GM12878 (cell line): ENCODE results near the gene CCDC87.

ENCODE experiments used
- ASH2L ChIP-seq: fragments of 300-600, 200-600 bp; sonication (generic); IDR thresholded peaks from 2 replicates; pipeline ENCODE4 v1.6.1; 2017; ENCODE audit warnings: low read depth, mild to moderate bottlenecking, borderline replicate concordance
- CTCF ChIP-seq, 3 experiments: IDR thresholded peaks in 2 of 3; conservative IDR thresholded peaks in 1 of 3; 2 replicates each; pipeline ENCODE4 v1.5.1; 2011; ENCODE audit warnings: low read depth in 3 of 3, low read length in 3 of 3, mild to moderate bottlenecking in 3 of 3, control low read depth in 2 of 3, moderate library complexity in 2 of 3, inconsistent platforms in 1 of 3, mixed read lengths in 1 of 3; ENCODE audit not compliant: control insufficient read depth in 2 of 3, insufficient read depth in 1 of 3; ENCODE audit errors: extremely low read depth in 1 of 3
- E2F8 ChIP-seq: fragments of 450-650 bp; IDR thresholded peaks from 2 replicates; pipeline ENCODE4 v1.6.1; 2018; ENCODE audit warnings: mild to moderate bottlenecking, low read depth, moderate library complexity; ENCODE audit not compliant: partially characterized antibody
- ETV6 ChIP-seq, 2 experiments: fragments of 450-650 bp in 1 of 2; IDR thresholded peaks in 1 of 2; conservative IDR thresholded peaks in 1 of 2; 2 replicates each; pipeline ENCODE4 v1.6.1; 2014; ENCODE audit warnings: antibody characterized with exemption in 1 of 2, borderline replicate concordance in 1 of 2, low read depth in 1 of 2, mild to moderate bottlenecking in 1 of 2, moderate library complexity in 1 of 2
- EZH2 ChIP-seq: IDR thresholded peaks from 2 replicates; pipeline ENCODE4 v1.6.1; 2012; ENCODE audit warnings: low read depth, mild to moderate bottlenecking, control low read depth, inconsistent platforms, low read length, borderline replicate concordance; ENCODE audit not compliant: control insufficient read depth
- JUND ChIP-seq: IDR thresholded peaks from 2 replicates; pipeline ENCODE4 v1.6.1; 2012; ENCODE audit warnings: low read depth, mild to moderate bottlenecking, low read length, improper control_type of control experiment, moderate library complexity
- PAX8 ChIP-seq: fragments of 450-650 bp; IDR thresholded peaks from 2 replicates; pipeline ENCODE4 v1.6.1; 2017; ENCODE audit warnings: mild to moderate bottlenecking, moderate library complexity
- POLR2A ChIP-seq: IDR thresholded peaks from 2 replicates; pipeline ENCODE4 v1.6.1; 2011; ENCODE audit warnings: low read depth, mild to moderate bottlenecking, low read length
- RAD21 ChIP-seq: IDR thresholded peaks from 2 replicates; pipeline ENCODE4 v1.6.1; 2011; ENCODE audit warnings: mild to moderate bottlenecking, low read depth, low read length, moderate library complexity; ENCODE audit not compliant: insufficient read depth
- RFX5 ChIP-seq: IDR thresholded peaks from 2 replicates; pipeline ENCODE4 v1.6.1; 2011; ENCODE audit warnings: low read depth, low read length, improper control_type of control experiment
- TARDBP ChIP-seq: IDR thresholded peaks from 2 replicates; pipeline ENCODE4 v1.6.1; 2016; ENCODE audit warnings: borderline replicate concordance
- YY1 ChIP-seq: IDR thresholded peaks from 2 replicates; pipeline ENCODE4 v1.6.1; 2011; ENCODE audit warnings: low read depth, mild to moderate bottlenecking, low read length
- TF ChIP-seq, protein P1 (sequence below): IDR thresholded peaks from 2 replicates; pipeline ENCODE4 v1.6.1; 2011; ENCODE audit warnings: low read depth, low read length, improper control_type of control experiment, borderline replicate concordance
- TF ChIP-seq, protein P2 (sequence below): fragments of 450-650 bp; IDR thresholded peaks from 2 replicates; pipeline ENCODE4 v1.6.1; 2016; ENCODE audit warnings: mild to moderate bottlenecking, moderate library complexity, borderline replicate concordance

GRCh38 chr11:66586136-66586535 lies 6.7 kb downstream of the CCDC87 start:
- TF ChIP-seq RFX5 (no peak), JUND (no peak), ASH2L (no peak), ETV6 (conservative IDR thresholded peaks at IDR 0.05 in 1 of 2, IDR thresholded peaks at IDR 0.05 in 1 of 2; ENCODE audit: borderline replicate concordance in 1 of 2, low read depth in 1 of 2) (no peak), RAD21 (no peak), E2F8 (no peak), EZH2 (no peak), YY1 (no peak), TARDBP (no peak), CTCF (IDR thresholded peaks at IDR 0.05 in 2 of 3, conservative IDR thresholded peaks at IDR 0.05 in 1 of 3; ENCODE audit: control insufficient read depth in 2 of 3, extremely low read depth in 1 of 3, insufficient read depth in 1 of 3, low read depth in 3 of 3, low read length in 3 of 3) (no peak), POLR2A (no peak), PAX8 (no peak)
- TF ChIP-seq, protein P1, sequence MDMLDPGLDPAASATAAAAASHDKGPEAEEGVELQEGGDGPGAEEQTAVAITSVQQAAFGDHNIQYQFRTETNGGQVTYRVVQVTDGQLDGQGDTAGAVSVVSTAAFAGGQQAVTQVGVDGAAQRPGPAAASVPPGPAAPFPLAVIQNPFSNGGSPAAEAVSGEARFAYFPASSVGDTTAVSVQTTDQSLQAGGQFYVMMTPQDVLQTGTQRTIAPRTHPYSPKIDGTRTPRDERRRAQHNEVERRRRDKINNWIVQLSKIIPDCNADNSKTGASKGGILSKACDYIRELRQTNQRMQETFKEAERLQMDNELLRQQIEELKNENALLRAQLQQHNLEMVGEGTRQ: no peak
- TF ChIP-seq, protein P2, sequence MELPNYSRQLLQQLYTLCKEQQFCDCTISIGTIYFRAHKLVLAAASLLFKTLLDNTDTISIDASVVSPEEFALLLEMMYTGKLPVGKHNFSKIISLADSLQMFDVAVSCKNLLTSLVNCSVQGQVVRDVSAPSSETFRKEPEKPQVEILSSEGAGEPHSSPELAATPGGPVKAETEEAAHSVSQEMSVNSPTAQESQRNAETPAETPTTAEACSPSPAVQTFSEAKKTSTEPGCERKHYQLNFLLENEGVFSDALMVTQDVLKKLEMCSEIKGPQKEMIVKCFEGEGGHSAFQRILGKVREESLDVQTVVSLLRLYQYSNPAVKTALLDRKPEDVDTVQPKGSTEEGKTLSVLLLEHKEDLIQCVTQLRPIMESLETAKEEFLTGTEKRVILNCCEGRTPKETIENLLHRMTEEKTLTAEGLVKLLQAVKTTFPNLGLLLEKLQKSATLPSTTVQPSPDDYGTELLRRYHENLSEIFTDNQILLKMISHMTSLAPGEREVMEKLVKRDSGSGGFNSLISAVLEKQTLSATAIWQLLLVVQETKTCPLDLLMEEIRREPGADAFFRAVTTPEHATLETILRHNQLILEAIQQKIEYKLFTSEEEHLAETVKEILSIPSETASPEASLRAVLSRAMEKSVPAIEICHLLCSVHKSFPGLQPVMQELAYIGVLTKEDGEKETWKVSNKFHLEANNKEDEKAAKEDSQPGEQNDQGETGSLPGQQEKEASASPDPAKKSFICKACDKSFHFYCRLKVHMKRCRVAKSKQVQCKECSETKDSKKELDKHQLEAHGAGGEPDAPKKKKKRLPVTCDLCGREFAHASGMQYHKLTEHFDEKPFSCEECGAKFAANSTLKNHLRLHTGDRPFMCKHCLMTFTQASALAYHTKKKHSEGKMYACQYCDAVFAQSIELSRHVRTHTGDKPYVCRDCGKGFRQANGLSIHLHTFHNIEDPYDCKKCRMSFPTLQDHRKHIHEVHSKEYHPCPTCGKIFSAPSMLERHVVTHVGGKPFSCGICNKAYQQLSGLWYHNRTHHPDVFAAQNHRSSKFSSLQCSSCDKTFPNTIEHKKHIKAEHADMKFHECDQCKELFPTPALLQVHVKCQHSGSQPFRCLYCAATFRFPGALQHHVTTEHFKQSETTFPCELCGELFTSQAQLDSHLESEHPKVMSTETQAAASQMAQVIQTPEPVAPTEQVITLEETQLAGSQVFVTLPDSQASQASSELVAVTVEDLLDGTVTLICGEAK: no peak
